SH-SY5Y (cell line): ENCODE data around the gene MRGPRG.

Source experiments
- GATA2 ChIP-seq: IDR thresholded peaks from 2 replicates; pipeline ENCODE4 v1.6.1; 2011; ENCODE audit warnings: mild to moderate bottlenecking, low read depth, low read length
- GATA3 ChIP-seq: IDR thresholded peaks from 2 replicates; pipeline ENCODE4 v1.6.1; 2011; ENCODE audit warnings: low read depth, mild to moderate bottlenecking, low read length, moderate library complexity

Gene MRGPRG

DNA sequence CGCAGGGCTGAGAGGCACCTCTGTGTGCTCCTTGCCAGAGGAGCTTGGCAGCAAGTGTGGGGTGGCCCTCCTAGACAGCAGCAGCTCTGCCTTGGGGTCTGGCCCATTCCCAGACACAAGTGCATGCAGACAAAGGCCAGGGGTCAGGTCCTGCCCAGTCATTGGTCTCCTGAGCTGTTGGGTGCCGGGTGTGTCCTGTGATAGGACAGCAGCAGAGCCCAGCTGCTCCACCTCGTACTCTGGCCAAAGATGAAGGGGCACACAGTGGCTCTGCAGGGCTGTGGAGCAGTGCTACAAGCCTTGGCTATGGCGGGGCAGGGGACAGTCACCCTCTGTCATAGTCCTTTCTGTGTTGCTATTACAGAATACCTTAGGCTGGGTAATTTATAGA is 36.2 kb downstream of the MRGPRG start:
- TF ChIP-seq GATA2 (no peak), GATA3 (no peak)

GRCh38 chr11:3181725-3182461 is 36.7 kb downstream of the MRGPRG start:
- TF ChIP-seq GATA3 (no peak), GATA2 (no peak)

GRCh38 chr11:3180869-3181268 is 37.7 kb downstream of the MRGPRG start:
- TF ChIP-seq GATA3: no peak
- TF ChIP-seq GATA2: no peak

DNA sequence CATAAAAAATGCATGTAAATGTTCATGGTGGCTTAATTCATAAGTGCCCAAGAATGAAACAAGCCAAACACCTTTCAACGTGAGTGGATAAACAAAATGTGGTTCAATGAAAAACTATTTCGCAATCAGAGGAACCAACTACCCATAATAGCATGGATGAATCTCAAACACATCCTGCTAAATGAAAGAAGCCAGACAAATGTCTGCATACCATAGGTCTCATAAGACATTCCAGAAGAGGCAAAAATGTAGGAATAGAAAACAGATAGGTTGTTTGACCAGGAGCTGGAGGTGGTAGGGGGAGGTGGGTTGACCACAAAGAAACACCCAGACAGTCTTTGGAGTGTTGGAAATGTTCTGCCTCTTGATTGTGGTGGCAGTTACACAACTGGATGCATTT is 40.3 kb downstream of the MRGPRG start:
- TF ChIP-seq GATA2 (no peak), GATA3 (no peak)

DNA sequence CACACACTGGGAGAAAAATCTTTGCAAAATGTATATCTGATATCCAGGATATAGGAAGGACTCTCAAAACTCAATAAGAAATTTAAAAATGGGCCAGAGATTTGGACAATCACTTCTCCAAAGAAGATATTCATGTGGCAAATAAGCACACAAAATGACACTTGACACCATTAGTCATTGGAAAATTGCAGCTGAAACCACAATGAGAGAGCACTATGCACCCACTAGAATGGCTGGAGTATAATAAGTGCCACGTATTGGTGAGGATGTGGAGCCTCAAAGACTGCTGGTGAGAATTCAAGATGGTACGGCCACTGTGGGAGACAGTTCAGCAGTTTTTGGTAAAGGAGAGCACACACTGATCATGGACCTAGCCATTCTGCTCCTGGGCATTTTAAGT is 40.7 kb downstream of the MRGPRG start:
- TF ChIP-seq GATA2 (no peak), GATA3 (no peak)

GRCh38 chr11:3176487-3176886 is 42.1 kb downstream of the MRGPRG start:
- TF ChIP-seq GATA2: no peak
- no peak for TF ChIP-seq GATA3

DNA sequence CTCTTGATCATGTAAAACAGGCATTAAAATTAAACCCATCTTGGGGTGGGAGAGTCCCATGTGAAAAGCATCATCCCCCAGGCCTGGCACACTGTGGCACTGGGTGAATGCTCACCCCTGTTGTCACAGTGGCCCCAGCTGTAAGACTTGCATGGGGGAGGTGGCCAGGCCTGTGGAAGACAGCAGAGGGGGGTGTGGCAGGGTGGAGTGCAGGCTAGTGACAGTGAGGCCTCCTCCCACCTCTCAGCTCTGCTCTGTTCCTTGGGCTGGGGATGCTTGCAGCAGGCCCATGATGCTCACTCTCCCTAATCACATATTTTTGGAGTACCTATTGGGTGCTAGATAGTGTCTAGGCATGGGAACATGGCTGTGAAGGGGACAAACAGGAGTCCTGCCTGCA is 43.4 kb downstream of the MRGPRG start:
- TF ChIP-seq GATA3 (no peak), GATA2 (no peak)

DNA sequence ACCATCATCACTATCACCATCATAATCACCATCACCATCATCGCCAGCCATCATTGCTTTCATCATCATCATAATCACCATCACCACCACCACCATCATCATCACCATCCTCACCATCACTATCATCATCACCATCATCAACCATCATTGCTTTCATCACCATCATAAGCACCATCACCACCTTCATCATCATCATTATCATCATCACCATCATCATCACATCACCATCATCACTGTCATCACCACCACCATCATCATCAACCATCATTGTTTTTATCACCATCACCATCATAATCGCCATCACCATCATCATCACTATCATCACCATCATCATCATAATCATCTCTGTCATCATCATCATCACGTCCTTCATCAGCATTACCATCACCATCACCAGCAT is 44.2 kb downstream of the MRGPRG start:
- TF ChIP-seq GATA2: no peak
- no peak for TF ChIP-seq GATA3

GRCh38 chr11:3173795-3174194 is 44.8 kb downstream of the MRGPRG start:
- no peak for TF ChIP-seq GATA2
- no peak for TF ChIP-seq GATA3

DNA sequence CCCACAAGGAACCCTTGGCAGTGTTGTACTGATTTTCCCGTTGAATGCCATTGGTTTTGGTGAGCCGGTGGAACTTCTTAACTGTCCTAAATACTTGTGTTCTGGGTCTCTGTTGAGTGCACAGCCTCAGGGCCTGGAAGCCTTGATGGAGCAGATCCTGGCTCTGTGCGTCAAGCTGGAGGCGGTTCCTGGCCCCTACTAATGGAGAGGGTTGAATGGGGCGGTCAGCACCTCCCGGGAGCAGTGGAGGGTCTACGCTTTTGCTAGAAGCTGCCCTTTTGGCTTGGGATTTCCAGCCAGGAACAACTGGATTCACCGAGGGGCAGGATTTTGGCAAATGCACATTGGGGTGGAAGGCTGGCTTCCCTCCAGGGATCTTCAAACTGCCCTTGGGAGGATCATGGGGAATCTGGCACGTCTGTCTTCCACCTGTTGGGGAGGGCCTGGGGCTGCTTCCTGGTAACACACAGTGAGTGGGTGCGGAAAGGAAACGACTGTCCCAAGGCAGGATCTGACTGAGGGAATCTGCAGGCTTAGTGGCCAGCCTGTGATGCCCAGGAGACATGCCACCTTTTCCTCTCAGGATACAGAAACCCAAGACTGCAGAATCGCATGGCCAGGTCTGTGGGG is 46.6 kb downstream of the MRGPRG start:
- TF ChIP-seq GATA3 (no peak), GATA2 (no peak)

- TF ChIP-seq GATA2 (no peak), GATA3 (no peak)
Observed at GRCh38 chr11:3170756-3171650, 47.6 kb downstream of the MRGPRG start.

DNA sequence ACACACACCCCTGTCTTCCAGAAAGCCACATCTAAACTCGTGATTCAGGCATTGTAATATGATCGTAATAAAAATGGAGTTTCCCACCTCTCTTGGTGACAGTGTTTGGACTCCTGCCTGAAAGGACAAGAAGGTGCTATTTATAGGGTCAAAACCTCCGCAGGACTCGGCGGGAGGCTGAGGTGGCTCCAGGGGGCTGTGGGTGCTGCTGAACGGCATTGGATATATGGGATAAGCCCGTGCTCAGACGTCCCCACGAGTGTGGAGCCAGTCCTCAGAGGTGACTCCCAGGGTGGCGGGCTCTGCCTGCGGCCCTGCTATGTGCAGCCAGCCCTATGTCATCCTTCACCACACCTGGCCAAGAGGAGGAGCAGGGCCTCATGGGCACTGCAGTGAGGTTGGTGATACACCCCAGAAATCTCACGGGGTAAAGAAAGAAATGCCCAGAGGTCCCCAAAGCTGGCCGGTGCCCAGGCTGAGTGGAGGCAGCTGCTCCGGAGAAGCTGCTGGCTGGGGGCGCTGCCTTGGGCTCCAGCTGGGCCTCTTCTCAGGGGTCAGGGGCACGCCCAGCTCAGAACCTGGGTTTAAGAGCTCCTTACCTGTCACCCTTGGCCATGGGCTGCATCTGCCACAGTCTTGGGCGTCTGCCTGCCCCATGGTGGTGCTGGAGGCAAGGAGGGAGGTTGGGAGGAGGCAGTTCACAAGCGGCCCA is 48.4 kb downstream of the MRGPRG start:
- no peak for TF ChIP-seq GATA3
- TF ChIP-seq GATA2: no peak

- no peak for TF ChIP-seq GATA2
Observed at GRCh38 chr11:3169255-3170043, 49.2 kb downstream of the MRGPRG start.
